HepG2 (cell line): Measurements from ENCODE around the gene GIPC1.

Experiments
- CTCF ChIP-seq: sonication (generic); formaldehyde crosslinking; IDR thresholded peaks from 2 replicates; pipeline ENCODE4 v1.5.0; 2020; ENCODE audit warnings: mild to moderate bottlenecking, missing genetic modification reagents, moderate library complexity
- FOXP4 ChIP-seq: sonication (generic); formaldehyde crosslinking; IDR thresholded peaks from 2 replicates; pipeline ENCODE4 v1.4.0; 2020; ENCODE audit warnings: missing genetic modification reagents
- NKX3-1 ChIP-seq: sonication (generic); formaldehyde crosslinking; IDR thresholded peaks from 2 replicates; pipeline ENCODE4 v1.5.0; 2020; ENCODE audit warnings: missing genetic modification reagents
- SIN3A ChIP-seq: IDR thresholded peaks from 2 replicates; pipeline ENCODE4 v1.6.1; 2011; ENCODE audit warnings: low read depth, mild to moderate bottlenecking, control low read depth, low read length, borderline replicate concordance
- THRA ChIP-seq: sonication (generic); formaldehyde crosslinking; IDR thresholded peaks from 2 replicates; pipeline ENCODE4 v1.4.0; 2020; ENCODE audit warnings: missing genetic modification reagents, borderline replicate concordance
- ZNF432 ChIP-seq: sonication (generic); formaldehyde crosslinking; IDR thresholded peaks from 2 replicates; pipeline ENCODE4 v1.5.0; 2020; ENCODE audit warnings: missing genetic modification reagents, mild to moderate bottlenecking, borderline replicate concordance
- ZNF639 ChIP-seq: conservative IDR thresholded peaks from 2 replicates; pipeline ENCODE4 v1.6.1; 2018; ENCODE audit warnings: missing genetic modification reagents
- ZNF660 ChIP-seq: sonication (generic); formaldehyde crosslinking; IDR thresholded peaks from 2 replicates; pipeline ENCODE4 v1.5.1; 2020; ENCODE audit warnings: mild to moderate bottlenecking, low read depth, missing genetic modification reagents, borderline replicate concordance

GRCh38 chr19:14519245-14519859 lies 23.4 kb upstream of the GIPC1 start:
- TF ChIP-seq FOXP4 (CRISPR knock-in tag) (no peak), THRA (CRISPR knock-in tag) (no peak), CTCF (CRISPR knock-in tag) (no peak), NKX3-1 (CRISPR knock-in tag) (no peak), ZNF432 (CRISPR knock-in tag) (no peak), SIN3A (no peak), ZNF660 (no peak), ZNF639 (CRISPR knock-in tag) (no peak)
